Retinal pigment epithelial cell (primary cell): ENCODE data around the gene NEIL3.

Source experiments
- DNase-seq: peaks from one replicate; pipeline ENCODE4 v3.0.0-alpha.2; 2010; ENCODE audit warnings: low read depth
- H3K4me3 ChIP-seq: 2 replicates; pipeline ENCODE4 v1.5.1; 2011; ENCODE audit warnings: mild to moderate bottlenecking, low read length, control low read depth, moderate library complexity
- CTCF ChIP-seq: conservative IDR thresholded peaks from 2 replicates; pipeline ENCODE4 v1.5.1; 2011; ENCODE audit warnings: low read depth, low read length, control low read depth, inconsistent platforms

The NEIL3 gene

GRCh38 chr4:177271915-177272766, 37.5 kb upstream of the NEIL3 start:
- no peak for TF ChIP-seq CTCF
- no peak for DNase-seq
- no peak overlapping the region for H3K4me3 ChIP-seq

GRCh38 chr4:177275999-177276398, 33.7 kb upstream of the NEIL3 start:
- no peak for TF ChIP-seq CTCF
- H3K4me3 ChIP-seq, result no peak overlapping the region
- DNase-seq, result no peak

GRCh38 chr4:177281351-177281909, 28.2 kb upstream of the NEIL3 start:
- no peak for DNase-seq
- H3K4me3 ChIP-seq, result no peak overlapping the region
- no peak for TF ChIP-seq CTCF

- no peak overlapping the region for H3K4me3 ChIP-seq
- TF ChIP-seq CTCF, result no peak
- no peak for DNase-seq
These were observed 27.3 kb upstream of the NEIL3 start for GRCh38 chr4:177282284-177282835.

GRCh38 chr4:177283167-177283566, 26.5 kb upstream of the NEIL3 start:
- no peak overlapping the region for H3K4me3 ChIP-seq
- DNase-seq, result no peak
- TF ChIP-seq CTCF, result no peak

- TF ChIP-seq CTCF, result no peak
- H3K4me3 ChIP-seq, result no peak overlapping the region
- no peak for DNase-seq
These were observed 23.7 kb upstream of the NEIL3 start for GRCh38 chr4:177285953-177286352.
